Lower lobe of right lung (tissue), 2 donors: ENCODE measurements around the gene NDOR1. TPM values are rescaled to one million over a fixed set of nuclear protein-coding genes. Genes with fewer than 3 reads are reported as not detected.

Experiments used
- ATAC-seq, 2 donors: fragments of 200-7000 bp; cut with Tn5 transposase; one replicate each; pipeline ENCODE4 v1.9.1; 2020 to 2022; ENCODE audit warnings: mild to moderate bottlenecking in 2 of 2, moderate library complexity in 2 of 2
- DNase-seq: peaks from one replicate; pipeline ENCODE4 v3.0.0-alpha.2; 2020
- H3K27ac ChIP-seq: fragments of 200-600 bp; one replicate; pipeline ENCODE4 v1.8.0; 2022
- H3K27me3 ChIP-seq: fragments of 200-600 bp; one replicate; pipeline ENCODE4 v1.8.0; 2022; ENCODE audit warnings: low read depth
- H3K36me3 ChIP-seq: fragments of 200-600 bp; one replicate; pipeline ENCODE4 v1.8.0; 2022; ENCODE audit warnings: mild to moderate bottlenecking
- H3K4me1 ChIP-seq: fragments of 200-600 bp; one replicate; pipeline ENCODE4 v1.8.0; 2022
- H3K4me3 ChIP-seq: fragments of 200-600 bp; one replicate; pipeline ENCODE4 v1.8.0; 2022; ENCODE audit warnings: mild to moderate bottlenecking
- H3K9me3 ChIP-seq: fragments of 200-600 bp; one replicate; pipeline ENCODE4 v1.8.0; 2022
- CTCF ChIP-seq: fragments of 200-600 bp; IDR thresholded peaks from one replicate; pipeline ENCODE4 v1.8.0; 2022; ENCODE audit warnings: antibody characterized with exemption, mild to moderate bottlenecking
- intact Hi-C: fragments of 100-400 bp; cut with DNase I; formaldehyde crosslinking; loops from one replicate; pipeline ENCODE4 v1.11.0; 2022
- total RNA-seq: library from RNA; stranded (reverse); fragmentation: NEBNext Ultra II Directional; extraction: Animal tissue kit (Norgen Biotek cat#: 25700); gene quantifications from one replicate; pipeline ENCODE4 v1.2.1, GENCODE V29; 2021
- donor health status: DM: no; HTN: yes; CAD: no; lungs with severe emphysema.

The NDOR1 gene
- total RNA-seq, 1 donor from 2014 or later: 15.6 TPM

GRCh38 chr9:137228968-137229896 lies 23.7 kb downstream of the NDOR1 start:
- no peak for TF ChIP-seq CTCF
- H3K27me3 ChIP-seq: peaks cover 53% of the 10 kb centered on the region
- H3K27ac ChIP-seq: no peak overlapping the region
- ATAC-seq (no peak), DNase-seq (no peak)
- no peaks in the 10 kb centered on the region for H3K9me3 ChIP-seq
- intact Hi-C loops: no loop called here
- peaks cover 17% of the 10 kb centered on the region for H3K4me1 ChIP-seq
- H3K4me3 ChIP-seq: no peak overlapping the region
- no peaks in the 10 kb centered on the region for H3K36me3 ChIP-seq

GRCh38 chr9:137229903-137230704 lies 24.6 kb downstream of the NDOR1 start:
- peaks cover 13% of the 10 kb centered on the region for H3K4me1 ChIP-seq
- no peak overlapping the region for H3K27ac ChIP-seq
- intact Hi-C loops: no loop called here
- H3K9me3 ChIP-seq: no peaks in the 10 kb centered on the region
- H3K27me3 ChIP-seq: peaks cover 60% of the 10 kb centered on the region
- no peaks in the 10 kb centered on the region for H3K36me3 ChIP-seq
- H3K4me3 ChIP-seq: no peak overlapping the region
- DNase-seq: no peak
- no peak for TF ChIP-seq CTCF
- no peak for ATAC-seq

GRCh38 chr9:137230705-137231371 lies 25.3 kb downstream of the NDOR1 start, which contains the start of gene SLC34A3:
Gene SLC34A3 (plus strand): TSS chr9:137230901. CDS start chr9:137231703, 802 bp downstream.
- DNase-seq (no peak), ATAC-seq (no peak)
- no peak for TF ChIP-seq CTCF
- Histone ChIP-seq H3K27ac (no peak within 1 kb of the TSS), H3K4me3 (no peak within 1 kb of the TSS), H3K27me3 (peaks cover 60% of the 10 kb centered on the region), H3K36me3 (no peaks in the 10 kb centered on the region), H3K4me1 (peaks cover 13% of the 10 kb centered on the region), H3K9me3 (no peaks in the 10 kb centered on the region)
- intact Hi-C loops: no loop called here

- intact Hi-C loops: no loop called here
- TF ChIP-seq CTCF: no peak
- no peak for ATAC-seq
- Histone ChIP-seq H3K9me3 (no peaks in the 10 kb centered on the region), H3K27me3 (peaks cover 60% of the 10 kb centered on the region), H3K4me3 (no peak overlapping the region), H3K27ac (no peak overlapping the region), H3K36me3 (no peaks in the 10 kb centered on the region), H3K4me1 (peaks cover 16% of the 10 kb centered on the region)
- DNase-seq: no peak
These were observed 26.0 kb downstream of the NDOR1 start for GRCh38 chr9:137231372-137232039.

GRCh38 chr9:137232101-137232500 lies 26.6 kb downstream of the NDOR1 start:
- H3K4me1 ChIP-seq: peaks cover 15% of the 10 kb centered on the region
- H3K36me3 ChIP-seq: no peaks in the 10 kb centered on the region
- H3K27me3 ChIP-seq: peaks cover 60% of the 10 kb centered on the region
- H3K27ac ChIP-seq: no peak overlapping the region
- H3K9me3 ChIP-seq: no peaks in the 10 kb centered on the region
- TF ChIP-seq CTCF: no peak
- DNase-seq: no peak
- intact Hi-C loops: no loop called here
- no peak overlapping the region for H3K4me3 ChIP-seq
- ATAC-seq: no peak
